ENCODE measurements around the gene TMEM242.

Gene TMEM242

GRCh38 chr6:157268835-157269234 is 54.5 kb downstream of the TMEM242 start:
- DNase-seq = no peak

- DNase-seq = no peak
Observed at GRCh38 chr6:157268396-157268795, 54.9 kb downstream of the TMEM242 start.

GRCh38 chr6:157267654-157268053 is 55.7 kb downstream of the TMEM242 start:
- no peak for DNase-seq

GRCh38 chr6:157267109-157267611 is 56.2 kb downstream of the TMEM242 start:
- DNase-seq = no peak

- no peak for DNase-seq
Observed at GRCh38 chr6:157266274-157267101, 56.8 kb downstream of the TMEM242 start.

GRCh38 chr6:157265635-157266034 is 57.7 kb downstream of the TMEM242 start:
- DNase-seq = no peak

GRCh38 chr6:157265186-157265585 is 58.1 kb downstream of the TMEM242 start:
- DNase-seq = no peak

GRCh38 chr6:157264701-157265100 is 58.6 kb downstream of the TMEM242 start:
- DNase-seq = no peak

- no peak for DNase-seq
Observed at GRCh38 chr6:157263881-157264397, 59.4 kb downstream of the TMEM242 start.

- DNase-seq = no peak
Observed at GRCh38 chr6:157263146-157263545, 60.2 kb downstream of the TMEM242 start.

GRCh38 chr6:157261606-157262005 is 61.7 kb downstream of the TMEM242 start:
- no peak for DNase-seq

- DNase-seq = no peak
Observed at GRCh38 chr6:157260735-157261410, 62.4 kb downstream of the TMEM242 start.

GRCh38 chr6:157259443-157259842 is 63.9 kb downstream of the TMEM242 start:
- no peak for DNase-seq

GRCh38 chr6:157258878-157259277 is 64.4 kb downstream of the TMEM242 start:
- DNase-seq = no peak

- DNase-seq = no peak
Observed at GRCh38 chr6:157255079-157255478, 68.2 kb downstream of the TMEM242 start.

- no peak for DNase-seq
Observed at GRCh38 chr6:157254538-157254937, 68.8 kb downstream of the TMEM242 start.

GRCh38 chr6:157253699-157254098 is 69.6 kb downstream of the TMEM242 start:
- DNase-seq = no peak

- no peak for DNase-seq
Observed at GRCh38 chr6:157253017-157253416, 70.3 kb downstream of the TMEM242 start.

GRCh38 chr6:157251586-157252247 is 71.6 kb downstream of the TMEM242 start:
- no peak for DNase-seq

GRCh38 chr6:157249826-157250225 is 73.5 kb downstream of the TMEM242 start:
- DNase-seq = no peak

GRCh38 chr6:157248264-157248663 is 75.1 kb downstream of the TMEM242 start:
- DNase-seq = no peak

GRCh38 chr6:157246771-157247484 is 76.4 kb downstream of the TMEM242 start:
- DNase-seq = no peak
